Measurements from ENCODE around the gene CAMTA2.
"Not testable (repeated sequence)": the region's sequence is repeated elsewhere in the genome, so short reads cannot be mapped to it uniquely, and the experiment has no call there.

Gene CAMTA2

GRCh38 chr17:4932756-4933155, 54.7 kb downstream of the CAMTA2 start:
- DNase-seq (ENCODE audit: low spot score) = no peak

- DNase-seq (ENCODE audit: low spot score) = no peak
Measured at GRCh38 chr17:4931963-4932362, 55.5 kb downstream of the CAMTA2 start, which contains the start of gene GP1BA. Gene GP1BA (plus strand): TSS chr17:4932277. CDS start chr17:4932605, 328 bp downstream.

GRCh38 chr17:4928881-4929280, 58.6 kb downstream of the CAMTA2 start:
- DNase-seq (ENCODE audit: low spot score) = no peak

- DNase-seq (ENCODE audit: low spot score) = not testable (repeated sequence)
Measured at GRCh38 chr17:4926577-4927335, 60.7 kb downstream of the CAMTA2 start.

GRCh38 chr17:4921320-4921719, 66.2 kb downstream of the CAMTA2 start:
- no peak for DNase-seq (ENCODE audit: low spot score)

- no peak for DNase-seq (ENCODE audit: low spot score)
Measured at GRCh38 chr17:4920351-4921048, 67.0 kb downstream of the CAMTA2 start.

GRCh38 chr17:4919511-4920047, 67.9 kb downstream of the CAMTA2 start:
- no peak for DNase-seq (ENCODE audit: low spot score)
